WTC11 (cell line): ENCODE data around the gene FLRT1. TPM values are rescaled to one million over a fixed set of nuclear protein-coding genes. Genes with fewer than 3 reads are reported as not detected.
A peak's percentile ranks its signal among the peaks of the same experiment; 100 is the strongest.
"Not testable (repeated sequence)": the region's sequence is repeated elsewhere in the genome, so short reads cannot be mapped to it uniquely, and the experiment has no call there.

Source experiments
- ATAC-seq: fragments of 200-7000 bp; cut with Tn5 transposase; 2 replicates; pipeline ENCODE4 v1.10.0; 2021; ENCODE audit warnings: mild to moderate bottlenecking, moderate library complexity
- CTCF ChIA-PET: fragments of 300-600 bp; sonication (Branson Sonifier 250); formaldehyde crosslinking; loops from one replicate; lab custom pipeline; 2021; ENCODE audit warnings: antibody characterized with exemption; lab: Charles Lee
- POLR2A ChIA-PET: fragments of 350-600 bp; sonication (Branson Sonifier 250); formaldehyde crosslinking; loops from one replicate; lab custom pipeline; 2021; ENCODE audit warnings: antibody characterized with exemption; lab: Charles Lee
- DNase-seq: peaks from one replicate; pipeline ENCODE4 v3.0.0; 2021; ENCODE audit warnings: low spot score
- H3K27ac Mint-ChIP-seq: 2 replicates; pipeline ENCODE4 v1.8.0; 2021; ENCODE audit warnings: mixed read lengths
- H3K27me3 Mint-ChIP-seq: 2 replicates; pipeline ENCODE4 v1.8.0; 2021; ENCODE audit warnings: low read depth, mild to moderate bottlenecking, moderate library complexity, mixed read lengths
- H3K36me3 Mint-ChIP-seq: 2 replicates; pipeline ENCODE4 v1.8.0; 2021; ENCODE audit warnings: mixed read lengths
- H3K4me1 Mint-ChIP-seq: 2 replicates; pipeline ENCODE4 v1.8.0; 2022; ENCODE audit warnings: mixed read lengths
- H3K4me3 Mint-ChIP-seq: 2 replicates; pipeline ENCODE4 v1.8.0; 2021; ENCODE audit warnings: mild to moderate bottlenecking, moderate library complexity, mixed read lengths
- H3K9me3 Mint-ChIP-seq: 2 replicates; pipeline ENCODE4 v1.8.0; 2021; ENCODE audit warnings: mixed read lengths
- CBFB ChIP-seq: sonication (generic); formaldehyde crosslinking; IDR thresholded peaks from 2 replicates; pipeline ENCODE4 v1.8.1; 2022; ENCODE audit warnings: mild to moderate bottlenecking, low read depth, missing genetic modification reagents
- CTCF ChIP-seq: fragments of 200-600 bp; IDR thresholded peaks from 2 replicates; pipeline ENCODE4 v1.8.0; 2022; ENCODE audit warnings: antibody characterized with exemption
- E2F1 ChIP-seq: sonication (generic); formaldehyde crosslinking; IDR thresholded peaks from 2 replicates; pipeline ENCODE4 v1.8.0; 2022; ENCODE audit warnings: mild to moderate bottlenecking, missing genetic modification reagents
- E2F5 ChIP-seq: sonication (generic); formaldehyde crosslinking; IDR thresholded peaks from 2 replicates; pipeline ENCODE4 v1.8.1; 2022; ENCODE audit warnings: mild to moderate bottlenecking, moderate library complexity, missing genetic modification reagents
- ERG ChIP-seq: fragments of 250-450 bp; sonication (Bioruptor Pico); IDR thresholded peaks from 2 replicates; pipeline ENCODE4 v1.8.0; 2021; ENCODE audit warnings: mild to moderate bottlenecking
- ETV6 ChIP-seq: sonication (generic); formaldehyde crosslinking; IDR thresholded peaks from 2 replicates; pipeline ENCODE4 v1.8.1; 2022; ENCODE audit warnings: mild to moderate bottlenecking, missing genetic modification reagents
- IRF2 ChIP-seq: sonication (generic); formaldehyde crosslinking; IDR thresholded peaks from 2 replicates; pipeline ENCODE4 v1.8.0; 2022; ENCODE audit warnings: low read depth, missing genetic modification reagents, borderline replicate concordance
- MYBL2 ChIP-seq: sonication (generic); formaldehyde crosslinking; IDR thresholded peaks from 2 replicates; pipeline ENCODE4 v1.8.1; 2023; ENCODE audit warnings: mild to moderate bottlenecking, moderate library complexity, missing genetic modification reagents
- NR2C2 ChIP-seq: sonication (generic); formaldehyde crosslinking; IDR thresholded peaks from 2 replicates; pipeline ENCODE4 v1.8.0; 2022; ENCODE audit warnings: mild to moderate bottlenecking, missing genetic modification reagents
- SP1 ChIP-seq: sonication (generic); formaldehyde crosslinking; conservative IDR thresholded peaks from 2 replicates; pipeline ENCODE4 v1.8.1; 2022; ENCODE audit warnings: missing genetic modification reagents
- TEAD1 ChIP-seq: sonication (generic); formaldehyde crosslinking; IDR thresholded peaks from 2 replicates; pipeline ENCODE4 v1.8.0; 2022; ENCODE audit warnings: mild to moderate bottlenecking, missing genetic modification reagents
- ZMAT4 ChIP-seq: fragments of 250-450 bp; sonication (Bioruptor Pico); IDR thresholded peaks from 2 replicates; pipeline ENCODE4 v1.9.0; 2021; ENCODE audit warnings: mild to moderate bottlenecking
- ZNF121 ChIP-seq: sonication (generic); formaldehyde crosslinking; IDR thresholded peaks from 2 replicates; pipeline ENCODE4 v1.8.0; 2023; ENCODE audit warnings: missing genetic modification reagents
- ZSCAN18 ChIP-seq: fragments of 250-450 bp; sonication (Bioruptor Pico); IDR thresholded peaks from 2 replicates; pipeline ENCODE4 v2.1.2; 2022; ENCODE audit warnings: mild to moderate bottlenecking, moderate library complexity
- total RNA-seq: library from RNA; stranded (reverse); gene quantifications from 3 replicates; pipeline ENCODE4 v1.2.3, GENCODE V29; 2021

FLRT1 gene
- total RNA-seq, 1 experiment from 2014 or later: 0.20 TPM

DNA sequence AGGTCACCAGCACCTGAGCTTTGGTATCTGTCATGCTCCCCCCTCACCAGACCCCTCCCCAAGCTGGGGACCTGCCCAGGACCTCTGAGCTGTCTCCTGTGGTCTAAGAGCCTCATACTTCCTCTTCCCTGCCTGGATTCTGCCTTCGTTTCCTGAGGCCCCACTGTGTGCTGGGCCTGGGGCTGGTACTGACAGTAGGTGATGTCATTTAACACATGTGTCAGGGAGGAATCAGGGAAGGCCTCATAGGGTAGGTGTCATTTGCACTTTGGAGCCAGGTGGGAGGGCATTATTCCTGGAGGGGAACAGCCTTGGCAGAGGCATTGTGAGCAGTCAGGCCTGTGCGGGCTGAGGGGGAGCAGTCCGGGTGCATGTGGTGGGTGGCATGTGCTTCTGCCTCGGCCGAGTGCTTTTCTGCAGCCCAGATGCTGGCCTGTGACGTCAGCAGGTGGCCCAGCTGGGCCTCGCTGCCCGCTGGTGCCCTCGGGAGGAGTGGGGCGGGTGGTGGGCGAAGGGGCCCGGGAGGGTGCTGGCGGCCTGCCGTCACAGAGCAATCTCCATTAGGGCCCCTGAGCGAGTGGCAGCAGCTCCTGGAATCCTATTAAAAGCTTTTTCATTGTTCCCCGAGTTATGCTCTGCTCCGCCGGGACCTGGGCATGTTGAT, 9.1 kb downstream of the FLRT1 start:
- no peaks in the 10 kb centered on the region for H3K36me3 Mint-ChIP-seq
- no peak overlapping the region for H3K27ac Mint-ChIP-seq
- no peak for DNase-seq
- CTCF ChIA-PET: no interaction called here
- ATAC-seq: no peak
- H3K27me3 Mint-ChIP-seq: peaks cover 92% of the 10 kb centered on the region
- POLR2A ChIA-PET: interaction anchor here (0.6 kb wide), 1 partner anchor 75 kb away, joined by 4 read pairs; no protein-coding TSS in a partner anchor
- peaks cover 3% of the 10 kb centered on the region; the same call in 1 of the 2 replicates for H3K4me1 Mint-ChIP-seq
- H3K9me3 Mint-ChIP-seq: no peaks in the 10 kb centered on the region
- H3K4me3 Mint-ChIP-seq: no peak overlapping the region
- no peak for TF ChIP-seq ZMAT4 (CRISPR knock-in tag)
- TF ChIP-seq E2F5 (CRISPR knock-in tag): no peak
- TF ChIP-seq NR2C2 (CRISPR knock-in tag): no peak
- TF ChIP-seq MYBL2 (CRISPR knock-in tag): no peak
- TF ChIP-seq CBFB: no peak
- no peak for TF ChIP-seq CTCF
- TF ChIP-seq ERG (CRISPR knock-in tag): no peak
- TF ChIP-seq ETV6 (CRISPR knock-in tag): no peak
- TF ChIP-seq TEAD1 (CRISPR knock-in tag): no peak
- TF ChIP-seq ZSCAN18 (CRISPR knock-in tag): no peak
- TF ChIP-seq SP1 (CRISPR knock-in tag): no peak
- no peak for TF ChIP-seq IRF2 (CRISPR knock-in tag)
- TF ChIP-seq, all 79 proteins: peak for 0

DNA sequence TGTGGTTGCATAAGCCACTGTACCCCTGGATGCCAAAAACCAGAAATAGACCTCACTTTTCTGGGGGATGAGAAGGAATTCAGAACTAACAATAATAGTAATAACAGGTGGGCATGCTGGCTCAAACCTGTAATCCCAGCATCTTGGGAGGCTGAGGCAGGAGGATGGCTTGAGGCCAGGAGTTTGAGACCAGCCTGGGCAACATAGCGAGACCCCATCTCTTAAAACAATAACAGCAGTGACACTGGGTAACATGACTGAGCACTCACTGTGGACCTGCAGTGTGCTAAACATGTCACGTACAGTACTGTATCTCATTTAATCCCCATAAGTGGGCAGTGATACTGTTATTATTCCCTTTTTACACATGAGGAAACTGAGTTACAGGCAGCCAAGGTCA, 10.0 kb downstream of the FLRT1 start:
- DNase-seq (no peak), ATAC-seq (no peak)
- no peaks in the 10 kb centered on the region for H3K9me3 Mint-ChIP-seq
- peaks cover 3% of the 10 kb centered on the region; the same call in 1 of the 2 replicates for H3K4me1 Mint-ChIP-seq
- H3K27ac Mint-ChIP-seq: no peak overlapping the region
- ChIA-PET POLR2A (no interaction called here), CTCF (no interaction called here)
- H3K27me3 Mint-ChIP-seq: peaks cover 91% of the 10 kb centered on the region
- H3K4me3 Mint-ChIP-seq: no peak overlapping the region
- TF ChIP-seq E2F1 (CRISPR knock-in tag) (no peak), ZNF121 (CRISPR knock-in tag) (peak; percentile 86; the same call in 1 of the 2 replicates)
- no peaks in the 10 kb centered on the region for H3K36me3 Mint-ChIP-seq

GRCh38 chr11:64047373-64047772, 11.6 kb downstream of the FLRT1 start:
- CTCF ChIA-PET: interaction anchor here (1.1 to 2.2 kb wide), 3 partner anchors 22 to 237 kb away, joined by 4 to 7 read pairs (median 5); no protein-coding TSS in a partner anchor
- H3K9me3 Mint-ChIP-seq, H3K4me1 Mint-ChIP-seq, DNase-seq, H3K4me3 Mint-ChIP-seq, ATAC-seq, H3K27ac Mint-ChIP-seq, POLR2A ChIA-PET, H3K36me3 Mint-ChIP-seq: not testable (repeated sequence)
- peaks cover 91% of the 10 kb centered on the region for H3K27me3 Mint-ChIP-seq
